ENCODE results near the gene SYNE1. TPM values are rescaled to one million over a fixed set of nuclear protein-coding genes. Genes with fewer than 3 reads are reported as not detected.

SYNE1 gene
- total and polyA plus RNA-seq, 4 donors = 10.2 to 105 (median 24.5) TPM

GRCh38 chr6:152557502-152557901 lies 79.7 kb downstream of the SYNE1 start:
- DNase-seq (ENCODE audit: low spot score) = no peak
- H3K36me3 ChIP-seq (ENCODE audit: control insufficient read depth in 4 of 4, insufficient read depth in 3 of 4, low read depth in 1 of 4, low read length in 3 of 4) = no peaks in the 10 kb centered on the region
- peaks cover 0 to 2% (median 0%) of the 10 kb centered on the region in 4 donors for H3K4me1 ChIP-seq (ENCODE audit: control insufficient read depth in 4 of 4, insufficient read depth in 4 of 4, low read length in 3 of 4)
- no peaks in the 10 kb centered on the region for H3K27me3 ChIP-seq (ENCODE audit: control insufficient read depth in 4 of 4, insufficient read depth in 4 of 4, low read length in 3 of 4)
- no peak overlapping the region for H3K9ac ChIP-seq (ENCODE audit: low read depth in 1 of 2, low read length in 2 of 2)
- H3K4me3 ChIP-seq (ENCODE audit: low read depth in 1 of 3, low read length in 3 of 3) = no peak overlapping the region
- TF ChIP-seq, protein P1, sequence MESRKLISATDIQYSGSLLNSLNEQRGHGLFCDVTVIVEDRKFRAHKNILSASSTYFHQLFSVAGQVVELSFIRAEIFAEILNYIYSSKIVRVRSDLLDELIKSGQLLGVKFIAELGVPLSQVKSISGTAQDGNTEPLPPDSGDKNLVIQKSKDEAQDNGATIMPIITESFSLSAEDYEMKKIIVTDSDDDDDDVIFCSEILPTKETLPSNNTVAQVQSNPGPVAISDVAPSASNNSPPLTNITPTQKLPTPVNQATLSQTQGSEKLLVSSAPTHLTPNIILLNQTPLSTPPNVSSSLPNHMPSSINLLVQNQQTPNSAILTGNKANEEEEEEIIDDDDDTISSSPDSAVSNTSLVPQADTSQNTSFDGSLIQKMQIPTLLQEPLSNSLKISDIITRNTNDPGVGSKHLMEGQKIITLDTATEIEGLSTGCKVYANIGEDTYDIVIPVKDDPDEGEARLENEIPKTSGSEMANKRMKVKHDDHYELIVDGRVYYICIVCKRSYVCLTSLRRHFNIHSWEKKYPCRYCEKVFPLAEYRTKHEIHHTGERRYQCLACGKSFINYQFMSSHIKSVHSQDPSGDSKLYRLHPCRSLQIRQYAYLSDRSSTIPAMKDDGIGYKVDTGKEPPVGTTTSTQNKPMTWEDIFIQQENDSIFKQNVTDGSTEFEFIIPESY (IDR thresholded peaks at IDR 0.05) = no peak
- TF ChIP-seq GABPA (IDR thresholded peaks at IDR 0.05 in 1 of 2, conservative IDR thresholded peaks at IDR 0.05 in 1 of 2) (no peak), SP1 (IDR thresholded peaks at IDR 0.05) (no peak), HNF4A (conservative IDR thresholded peaks at IDR 0.05) (no peak), JUND (IDR thresholded peaks at IDR 0.05) (no peak), FOXA2 (IDR thresholded peaks at IDR 0.05) (no peak), FOXA1 (IDR thresholded peaks at IDR 0.05) (no peak), REST (IDR thresholded peaks at IDR 0.05) (no peak), YY1 (IDR thresholded peaks at IDR 0.05) (no peak), RAD21 (IDR thresholded peaks at IDR 0.05) (no peak), HNF4G (IDR thresholded peaks at IDR 0.05) (no peak), TAF1 (conservative IDR thresholded peaks at IDR 0.05) (no peak), RXRA (IDR thresholded peaks at IDR 0.05) (no peak), EGR1 (IDR thresholded peaks at IDR 0.05; ENCODE audit: low read depth in 2 of 2) (no peak)
- TF ChIP-seq, protein P2, sequence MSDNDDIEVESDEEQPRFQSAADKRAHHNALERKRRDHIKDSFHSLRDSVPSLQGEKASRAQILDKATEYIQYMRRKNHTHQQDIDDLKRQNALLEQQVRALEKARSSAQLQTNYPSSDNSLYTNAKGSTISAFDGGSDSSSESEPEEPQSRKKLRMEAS (IDR thresholded peaks at IDR 0.05) = no peak
- TF ChIP-seq, protein P3, sequence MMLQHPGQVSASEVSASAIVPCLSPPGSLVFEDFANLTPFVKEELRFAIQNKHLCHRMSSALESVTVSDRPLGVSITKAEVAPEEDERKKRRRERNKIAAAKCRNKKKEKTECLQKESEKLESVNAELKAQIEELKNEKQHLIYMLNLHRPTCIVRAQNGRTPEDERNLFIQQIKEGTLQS (IDR thresholded peaks at IDR 0.05) = no peak
- no peak overlapping the region for H3K27ac ChIP-seq (ENCODE audit: low read depth in 1 of 2, low read length in 2 of 2)
- WGBS = 89% methylated on average over 1 of the region's 1 CpG
- H3K9me3 ChIP-seq (ENCODE audit: control insufficient read depth in 4 of 4, low read length in 3 of 4) = peaks cover 0 to 6% (median 0%) of the 10 kb centered on the region in 4 donors

- Histone ChIP-seq H3K4me3 (ENCODE audit: low read depth in 1 of 3, low read length in 3 of 3) (no peak overlapping the region), H3K27me3 (ENCODE audit: control insufficient read depth in 4 of 4, insufficient read depth in 4 of 4, low read length in 3 of 4) (no peaks in the 10 kb centered on the region), H3K9ac (ENCODE audit: low read depth in 1 of 2, low read length in 2 of 2) (no peak overlapping the region), H3K4me1 (ENCODE audit: control insufficient read depth in 4 of 4, insufficient read depth in 4 of 4, low read length in 3 of 4) (peaks cover 0 to 2% (median 0%) of the 10 kb centered on the region in 4 donors), H3K27ac (ENCODE audit: low read depth in 1 of 2, low read length in 2 of 2) (no peak overlapping the region), H3K36me3 (ENCODE audit: control insufficient read depth in 4 of 4, insufficient read depth in 3 of 4, low read depth in 1 of 4, low read length in 3 of 4) (no peaks in the 10 kb centered on the region), H3K9me3 (ENCODE audit: control insufficient read depth in 4 of 4, low read length in 3 of 4) (peaks cover 0 to 6% (median 0%) of the 10 kb centered on the region in 4 donors)
- 83% methylated on average over 1 of the region's 1 CpG for WGBS
- no peak for DNase-seq (ENCODE audit: low spot score)
- no peak for TF ChIP-seq YY1 (IDR thresholded peaks at IDR 0.05)
- TF ChIP-seq, protein P4, sequence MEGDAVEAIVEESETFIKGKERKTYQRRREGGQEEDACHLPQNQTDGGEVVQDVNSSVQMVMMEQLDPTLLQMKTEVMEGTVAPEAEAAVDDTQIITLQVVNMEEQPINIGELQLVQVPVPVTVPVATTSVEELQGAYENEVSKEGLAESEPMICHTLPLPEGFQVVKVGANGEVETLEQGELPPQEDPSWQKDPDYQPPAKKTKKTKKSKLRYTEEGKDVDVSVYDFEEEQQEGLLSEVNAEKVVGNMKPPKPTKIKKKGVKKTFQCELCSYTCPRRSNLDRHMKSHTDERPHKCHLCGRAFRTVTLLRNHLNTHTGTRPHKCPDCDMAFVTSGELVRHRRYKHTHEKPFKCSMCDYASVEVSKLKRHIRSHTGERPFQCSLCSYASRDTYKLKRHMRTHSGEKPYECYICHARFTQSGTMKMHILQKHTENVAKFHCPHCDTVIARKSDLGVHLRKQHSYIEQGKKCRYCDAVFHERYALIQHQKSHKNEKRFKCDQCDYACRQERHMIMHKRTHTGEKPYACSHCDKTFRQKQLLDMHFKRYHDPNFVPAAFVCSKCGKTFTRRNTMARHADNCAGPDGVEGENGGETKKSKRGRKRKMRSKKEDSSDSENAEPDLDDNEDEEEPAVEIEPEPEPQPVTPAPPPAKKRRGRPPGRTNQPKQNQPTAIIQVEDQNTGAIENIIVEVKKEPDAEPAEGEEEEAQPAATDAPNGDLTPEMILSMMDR (IDR thresholded peaks at IDR 0.05; ENCODE audit: low read depth, low read length, missing input control) = no peak
- TF ChIP-seq HNF4A (conservative IDR thresholded peaks at IDR 0.05) = no peak
- no peak for TF ChIP-seq EGR1 (IDR thresholded peaks at IDR 0.05; ENCODE audit: low read depth in 2 of 2)
- no peak for TF ChIP-seq FOXA2 (IDR thresholded peaks at IDR 0.05)
- no peak for TF ChIP-seq NR2F2 (IDR thresholded peaks at IDR 0.05)
- no peak for TF ChIP-seq RXRA (IDR thresholded peaks at IDR 0.05)
- TF ChIP-seq, protein P2 (IDR thresholded peaks at IDR 0.05) = no peak
- TF ChIP-seq, protein P1 (IDR thresholded peaks at IDR 0.05) = no peak
- no peak for TF ChIP-seq TAF1 (conservative IDR thresholded peaks at IDR 0.05)
- TF ChIP-seq, protein P3 (IDR thresholded peaks at IDR 0.05) = no peak
- TF ChIP-seq JUND (IDR thresholded peaks at IDR 0.05) = no peak
- TF ChIP-seq RAD21 (IDR thresholded peaks at IDR 0.05) = no peak
Observed at GRCh38 chr6:152554851-152555250, 82.3 kb downstream of the SYNE1 start.
